Stomach (tissue), 9 donors: Measurements from ENCODE around the gene TAS2R10. TPM values are rescaled to one million over a fixed set of nuclear protein-coding genes. Genes with fewer than 3 reads are reported as not detected.

ENCODE experiments used
- DNase-seq, 2 donors: peaks; one replicate each; pipeline versions ENCODE4 v3.0.0 to v3.0.0-alpha.2; 2013 to 2019
- H3K27ac ChIP-seq, 5 donors: fragments of 200-600 bp in 4 of 5; sonication (generic) in 4 of 5; one replicate each; pipeline ENCODE4 v1.5.1; 2013 to 2019; ENCODE audit warnings: mild to moderate bottlenecking in 1 of 5, moderate library complexity in 1 of 5
- H3K27me3 ChIP-seq, 3 donors: fragments of 200-600 bp; sonication (generic); one replicate each; pipeline ENCODE4 v1.5.1; 2017 to 2019; ENCODE audit warnings: mixed run types in 1 of 3
- H3K36me3 ChIP-seq, 4 donors: fragments of 200-600 bp; sonication (generic); 1 replicate in 3 of 4; 2 replicates in 1 of 4; pipeline ENCODE4 v1.5.1; 2016 to 2019
- H3K4me1 ChIP-seq, 4 donors: fragments of 200-600 bp; sonication (generic); one replicate each; pipeline ENCODE4 v1.5.1; 2016 to 2019
- H3K4me3 ChIP-seq, 4 donors: fragments of 200-600 bp; sonication (generic) in 3 of 4; one replicate each; pipeline ENCODE4 v1.5.1; 2016 to 2019; ENCODE audit warnings: mild to moderate bottlenecking in 1 of 4
- H3K9me3 ChIP-seq, 4 donors: fragments of 200-600 bp; sonication (generic); one replicate each; pipeline ENCODE4 v1.5.1; 2016 to 2019
- CTCF ChIP-seq, 7 experiments: fragments of 450-650 bp in 4 of 7; fragments of 200-600 bp in 3 of 7; sonication (generic) in 3 of 7; IDR thresholded peaks; one replicate each; pipeline ENCODE4 v1.5.1; 2016 to 2019; ENCODE audit warnings: antibody characterized with exemption in 7 of 7, control low read depth in 2 of 7, mild to moderate bottlenecking in 1 of 7
- EP300 ChIP-seq: sonication (generic); formaldehyde crosslinking; IDR thresholded peaks from one replicate; pipeline ENCODE4 v1.6.1; 2017; ENCODE audit warnings: antibody characterized with exemption
- POLR2A ChIP-seq, 4 donors: fragments of 450-650 bp; IDR thresholded peaks; one replicate each; pipeline ENCODE4 v1.6.1; 2016; ENCODE audit warnings: antibody characterized with exemption in 4 of 4, control low read depth in 2 of 4, mild to moderate bottlenecking in 1 of 4, moderate library complexity in 1 of 4
- POLR2AphosphoS5 ChIP-seq, 3 donors: sonication (generic); formaldehyde crosslinking; IDR thresholded peaks; one replicate each; pipeline ENCODE4 v1.6.1; 2016; ENCODE audit warnings: antibody characterized with exemption in 3 of 3
- WGBS, 5 donors: extraction: QIAGEN DNeasy Blood & Tissue Kit in 3 of 5; methylation state at CpG; one replicate each; pipeline versions ENCODE4 v1.1.5 to v1.1.7; 2013 to 2018; 5-methylcytosine and 5-hydroxymethylcytosine counted together
- intact Hi-C: fragments of 100-400 bp; cut with DNase I; formaldehyde crosslinking; loops from one replicate; pipeline ENCODE4 v1.15.1; 2023; ENCODE audit warnings: low total_unique reads
- polyA plus RNA-seq, 3 donors: library from polyadenylated mRNA; stranded (reverse); fragments of 200-250 nt; gene quantifications; one replicate each; pipeline ENCODE4 v1.2.3, GENCODE V29; 2013
- total RNA-seq, 5 donors: library from RNA; depleted of rRNA; stranded (reverse); fragments of >200 nt; gene quantifications; one replicate each; pipeline versions ENCODE4 v1.1.0 to v1.2.3, GENCODE V29; 2014 to 2016
- donor health status: healthy with polysubstance abuse.
- donor health status: Bipolar disorder and iron deficiency.
- donor health status: healthy.

TAS2R10 gene
- total and polyA plus RNA-seq, 8 donors: 1.0 to 3.5 TPM; not detected in 6

GRCh38 chr12:10829994-10830393, 3.8 kb upstream of the TAS2R10 start:
- Histone ChIP-seq H3K36me3 (no peaks in the 10 kb centered on the region), H3K9me3 (no peaks in the 10 kb centered on the region), H3K4me3 (no peak overlapping the region), H3K4me1 (no peaks in the 10 kb centered on the region), H3K27me3 (no peaks in the 10 kb centered on the region), H3K27ac (no peak overlapping the region)
- TF ChIP-seq EP300 (no peak), POLR2AphosphoS5 (IDR thresholded peaks at IDR 0.05) (no peak), POLR2A (IDR thresholded peaks at IDR 0.05) (no peak), CTCF (IDR thresholded peaks at IDR 0.05) (no peak)
- intact Hi-C loops: no loop called here
- 91 to 97% (median 96%) methylated on average over 1 of the region's 1 CpG for whole genome bisulfite sequencing, 5 donors
- no peak for DNase-seq

GRCh38 chr12:10824957-10825356, 1.2 kb downstream of the TAS2R10 start:
- intact Hi-C loops: no loop called here
- Histone ChIP-seq H3K4me3 (no peak overlapping the region), H3K9me3 (no peaks in the 10 kb centered on the region), H3K27me3 (no peaks in the 10 kb centered on the region), H3K36me3 (no peaks in the 10 kb centered on the region), H3K27ac (no peak overlapping the region), H3K4me1 (no peaks in the 10 kb centered on the region)
- 84 to 90% (median 89%) methylated on average over 3 of the region's 3 CpGs for WGBS, 5 donors
- TF ChIP-seq EP300 (no peak), POLR2A (IDR thresholded peaks at IDR 0.05) (no peak), POLR2AphosphoS5 (IDR thresholded peaks at IDR 0.05) (no peak), CTCF (IDR thresholded peaks at IDR 0.05) (no peak)
- no peak for DNase-seq

- Histone ChIP-seq H3K4me1 (no peaks in the 10 kb centered on the region), H3K27ac (no peak overlapping the region), H3K36me3 (no peaks in the 10 kb centered on the region), H3K9me3 (peaks cover 0 to 11% (median 0%) of the 10 kb centered on the region in 4 donors), H3K4me3 (no peak overlapping the region), H3K27me3 (no peaks in the 10 kb centered on the region)
- TF ChIP-seq CTCF (IDR thresholded peaks at IDR 0.05) (no peak), POLR2AphosphoS5 (IDR thresholded peaks at IDR 0.05) (no peak), POLR2A (IDR thresholded peaks at IDR 0.05) (no peak), EP300 (no peak)
- DNase-seq: no peak
- intact Hi-C loops: no loop called here
- 72 to 82% (median 79%) methylated on average over 3 of the region's 3 CpGs for WGBS, 5 donors
These were observed 14.1 kb downstream of the TAS2R10 start for GRCh38 chr12:10811883-10812536.

- H3K27ac ChIP-seq: no peak within 1 kb of the TSS
- no peaks in the 10 kb centered on the region for H3K36me3 ChIP-seq
- no peaks in the 10 kb centered on the region for H3K9me3 ChIP-seq
- intact Hi-C loops: no loop called here
- H3K27me3 ChIP-seq: no peaks in the 10 kb centered on the region
- TF ChIP-seq POLR2A (IDR thresholded peaks at IDR 0.05) (no peak), EP300 (no peak), POLR2AphosphoS5 (IDR thresholded peaks at IDR 0.05) (no peak), CTCF (IDR thresholded peaks at IDR 0.05) (no peak)
- no peaks in the 10 kb centered on the region for H3K4me1 ChIP-seq
- H3K4me3 ChIP-seq: no peak within 1 kb of the TSS
- no peak for DNase-seq
These were observed 16.1 kb downstream of the TAS2R10 start, which contains the start of gene TAS2R9 for GRCh38 chr12:10810068-10810467. TSS of gene TAS2R9 (minus strand) at chr12:10810168. CDS start at chr12:10810075, 93 bp downstream.
